DOHH2 (cell line): Measurements from ENCODE around the gene PHAX.
"Not testable (repeated sequence)": the region's sequence is repeated elsewhere in the genome, so short reads cannot be mapped to it uniquely, and the experiment has no call there.

Source experiments
- H3F3A ChIP-seq: fragments of 200-600 bp; sonication (generic), shearing (Covaris generic); 2 replicates; pipeline ENCODE4 v1.6.0; 2016; ENCODE audit warnings: antibody characterized with exemption, mild to moderate bottlenecking; ENCODE audit not compliant: control insufficient read depth, insufficient read depth
- H3K27ac ChIP-seq: fragments of 200-600 bp; sonication (generic); 2 replicates; pipeline ENCODE4 v1.5.1; 2014; ENCODE audit warnings: low read depth, mild to moderate bottlenecking, low read length, moderate library complexity
- H3K27me3 ChIP-seq: fragments of 200-600 bp; sonication (generic); 2 replicates; pipeline ENCODE4 v1.6.1; 2014; ENCODE audit warnings: mild to moderate bottlenecking, low read length, mixed read lengths; ENCODE audit not compliant: control insufficient read depth
- H3K36me3 ChIP-seq: fragments of 200-600 bp; sonication (generic); 2 replicates; pipeline ENCODE4 v1.6.1; 2014; ENCODE audit warnings: mild to moderate bottlenecking, low read length, moderate library complexity, mixed read lengths; ENCODE audit not compliant: control insufficient read depth
- H3K4me1 ChIP-seq: fragments of 200-600 bp; sonication (generic); 2 replicates; pipeline ENCODE4 v1.6.1; 2014; ENCODE audit warnings: mild to moderate bottlenecking, low read length, mixed read lengths; ENCODE audit not compliant: control insufficient read depth
- H3K4me2 ChIP-seq: fragments of 200-600 bp; sonication (generic); 2 replicates; pipeline ENCODE4 v1.6.0; 2014; ENCODE audit warnings: mild to moderate bottlenecking, low read length, moderate library complexity
- H3K4me3 ChIP-seq: fragments of 200-600 bp; sonication (generic); 2 replicates; pipeline ENCODE4 v1.5.1; 2014; ENCODE audit warnings: mild to moderate bottlenecking, low read length, mixed read lengths
- H3K79me2 ChIP-seq: fragments of 200-600 bp; sonication (generic); 2 replicates; pipeline ENCODE4 v1.6.1; 2014; ENCODE audit warnings: mild to moderate bottlenecking, low read length, mixed read lengths; ENCODE audit not compliant: control insufficient read depth
- H3K9me2 ChIP-seq: fragments of 200-600 bp; sonication (generic); replicated peaks from 2 replicates; pipeline ENCODE4 v1.6.1; 2014; ENCODE audit warnings: mild to moderate bottlenecking, low read length, mixed read lengths; ENCODE audit not compliant: control insufficient read depth
- H3K9me3 ChIP-seq: fragments of 200-600 bp; sonication (generic); 2 replicates; pipeline ENCODE4 v1.6.1; 2014; ENCODE audit warnings: antibody characterized with exemption, low read length, mixed read lengths; ENCODE audit not compliant: control insufficient read depth, insufficient read depth
- H4K20me1 ChIP-seq: fragments of 200-600 bp; sonication (generic); 2 replicates; pipeline ENCODE4 v1.6.0; 2014; ENCODE audit warnings: low read depth, mild to moderate bottlenecking, antibody characterized with exemption, low read length, moderate library complexity; ENCODE audit not compliant: control insufficient read depth, insufficient read depth
- CTCF ChIP-seq: fragments of 200-600 bp; sonication (generic); IDR thresholded peaks from one replicate; pipeline ENCODE4 v1.5.1; 2014; ENCODE audit warnings: antibody characterized with exemption, mild to moderate bottlenecking, low read depth, low read length; ENCODE audit not compliant: poor library complexity, severe bottlenecking
- EZH2phosphoT487 ChIP-seq: fragments of 200-600 bp; sonication (generic); IDR thresholded peaks from 2 replicates; pipeline ENCODE4 v1.6.1; 2017; ENCODE audit warnings: borderline replicate concordance, mild to moderate bottlenecking, antibody characterized with exemption, low read length, moderate library complexity, mixed read lengths

PHAX gene

GRCh38 chr5:126615286-126615685, 14.5 kb downstream of the PHAX start:
- TF ChIP-seq EZH2phosphoT487, result no peak
- TF ChIP-seq CTCF, result peak; percentile 56
- peaks cover 40% of the 10 kb centered on the region for H3K4me1 ChIP-seq
- no peaks in the 10 kb centered on the region for H3K27me3 ChIP-seq
- peaks cover 73% of the 10 kb centered on the region for H3K79me2 ChIP-seq
- no peaks in the 10 kb centered on the region for H3K9me3 ChIP-seq
- no peaks in the 10 kb centered on the region; the same call in 1 of the 2 replicates for H4K20me1 ChIP-seq
- H3K36me3 ChIP-seq, result peaks cover 82% of the 10 kb centered on the region
- H3F3A ChIP-seq, result 0 out of 2 replicates have a peak, but pooled peaks cover 3% of the 10 kb centered on the region
- H3K4me3 ChIP-seq, result peak overlapping the region; percentile 8; the same call in 1 of the 2 replicates
- H3K27ac ChIP-seq, result peak overlapping the region; percentile 42
- H3K9me2 ChIP-seq, result no peaks in the 10 kb centered on the region
- H3K4me2 ChIP-seq, result peak overlapping the region; percentile 44

- H3K4me1 ChIP-seq, result peaks cover 31% of the 10 kb centered on the region
- peaks cover 51% of the 10 kb centered on the region for H3K79me2 ChIP-seq
- H3K36me3 ChIP-seq, result peaks cover 75% of the 10 kb centered on the region
- not testable (repeated sequence) for H3K4me2 ChIP-seq, H3K9me2 ChIP-seq, H3F3A ChIP-seq, H4K20me1 ChIP-seq, H3K27me3 ChIP-seq, H3K9me3 ChIP-seq, H3K4me3 ChIP-seq, H3K27ac ChIP-seq
Observed at GRCh38 chr5:126617603-126618002, 16.9 kb downstream of the PHAX start.

GRCh38 chr5:126619781-126620180, 19.0 kb downstream of the PHAX start:
- Histone ChIP-seq H3K27me3 (no peaks in the 10 kb centered on the region), H3K27ac (no peak overlapping the region), H3F3A (no peaks in the 10 kb centered on the region), H3K4me3 (no peak overlapping the region), H3K9me2 (no peaks in the 10 kb centered on the region), H3K4me2 (no peak overlapping the region), H3K4me1 (peaks cover 9% of the 10 kb centered on the region), H3K36me3 (peaks cover 68% of the 10 kb centered on the region), H4K20me1 (no peaks in the 10 kb centered on the region; the same call in 1 of the 2 replicates), H3K9me3 (no peaks in the 10 kb centered on the region), H3K79me2 (peaks cover 30% of the 10 kb centered on the region)
- TF ChIP-seq EZH2phosphoT487 (no peak), CTCF (no peak)

- Histone ChIP-seq H3K4me1 (no peaks in the 10 kb centered on the region), H3K9me3 (no peaks in the 10 kb centered on the region), H3K27ac (no peak overlapping the region), H3K36me3 (peaks cover 47% of the 10 kb centered on the region), H3K27me3 (no peaks in the 10 kb centered on the region), H3K79me2 (no peaks in the 10 kb centered on the region), H3F3A (peaks cover 3% of the 10 kb centered on the region; the same call in 1 of the 2 replicates), H4K20me1 (no peaks in the 10 kb centered on the region; the same call in 1 of the 2 replicates), H3K4me3 (no peak overlapping the region), H3K4me2 (no peak overlapping the region), H3K9me2 (no peaks in the 10 kb centered on the region)
- TF ChIP-seq CTCF (no peak), EZH2phosphoT487 (no peak)
Observed at GRCh38 chr5:126624534-126624933, 23.8 kb downstream of the PHAX start.
